NCI-H2107 treated with DMSO at 0.1 percent for 48 hours (cell line): ENCODE data around the gene DVL2.

ENCODE experiments used
- DNase-seq: peaks from one replicate; lab custom pipeline; 2025; ENCODE audit not compliant: unreplicated experiment; lab: John Stamatoyannopoulos, UW

The DVL2 gene

GRCh38 chr17:7234083-7234951 lies at the start of gene DVL2:
TSS of gene DVL2 (minus strand) at chr17:7234517. CDS start at chr17:7234262, 255 bp downstream.
- peak; percentile 70 for DNase-seq

- no peak for DNase-seq
Measured at GRCh38 chr17:7283471-7284216, 49.3 kb upstream of the DVL2 start.

- no peak for DNase-seq
Measured at GRCh38 chr17:7282752-7283321, 48.5 kb upstream of the DVL2 start.

GRCh38 chr17:7281953-7282751 lies 47.8 kb upstream of the DVL2 start:
- DNase-seq: no peak

- DNase-seq: no peak
Measured at GRCh38 chr17:7281074-7281952, 47.0 kb upstream of the DVL2 start, which contains the start of gene SLC2A4. TSS of gene SLC2A4 (plus strand) at chr17:7281718. CDS start at chr17:7281935, 217 bp downstream.

GRCh38 chr17:7280519-7281073 lies 46.3 kb upstream of the DVL2 start:
- peak; percentile 59 for DNase-seq

- DNase-seq: no peak
Measured at GRCh38 chr17:7279448-7279847, 45.1 kb upstream of the DVL2 start.

GRCh38 chr17:7266784-7267183 lies 32.5 kb upstream of the DVL2 start:
- DNase-seq: no peak

GRCh38 chr17:7263801-7264078 lies 29.4 kb upstream of the DVL2 start:
- DNase-seq: no peak

- peak; percentile 10 for DNase-seq
Measured at GRCh38 chr17:7262935-7263800, 28.9 kb upstream of the DVL2 start.

- peak; percentile 33 for DNase-seq
Measured at GRCh38 chr17:7262192-7262934, 28.0 kb upstream of the DVL2 start, which contains the start of gene CLDN7. TSS of gene CLDN7 (minus strand) at chr17:7262478. CDS start at chr17:7262043, 435 bp downstream.

- DNase-seq: no peak
Measured at GRCh38 chr17:7261379-7262191, 27.3 kb upstream of the DVL2 start.

- DNase-seq: no peak
Measured at GRCh38 chr17:7260651-7261378, 26.5 kb upstream of the DVL2 start.

GRCh38 chr17:7260151-7260550 lies 25.8 kb upstream of the DVL2 start:
- DNase-seq: no peak

- no peak for DNase-seq
Measured at GRCh38 chr17:7259555-7259889, 25.2 kb upstream of the DVL2 start.

- DNase-seq: no peak
Measured at GRCh38 chr17:7258731-7259554, 24.6 kb upstream of the DVL2 start.
